Panc1 (cell line): Measurements from ENCODE around the gene TLCD5.

Experiments used
- SIN3A ChIP-seq: IDR thresholded peaks from 2 replicates; pipeline ENCODE4 v1.6.1; 2012; ENCODE audit warnings: low read depth, mild to moderate bottlenecking, low read length, moderate library complexity, borderline replicate concordance; ENCODE audit not compliant: insufficient read depth
- TF ChIP-seq, protein P1 (sequence below): fragments of 450-650 bp; IDR thresholded peaks from 2 replicates; pipeline ENCODE4 v1.5.1; 2017; ENCODE audit warnings: mild to moderate bottlenecking
- TF ChIP-seq, protein P2 (sequence below), 2 experiments: IDR thresholded peaks; 2 replicates each; pipeline ENCODE4 v1.6.1; 2011 to 2012; ENCODE audit warnings: low read depth in 2 of 2, control low read depth in 1 of 2, low read length in 1 of 2, mild to moderate bottlenecking in 1 of 2, moderate library complexity in 1 of 2; ENCODE audit not compliant: insufficient read depth in 1 of 2

GRCh38 chr11:120283124-120283523, 42.0 kb upstream of the TLCD5 start:
- TF ChIP-seq, protein P1, sequence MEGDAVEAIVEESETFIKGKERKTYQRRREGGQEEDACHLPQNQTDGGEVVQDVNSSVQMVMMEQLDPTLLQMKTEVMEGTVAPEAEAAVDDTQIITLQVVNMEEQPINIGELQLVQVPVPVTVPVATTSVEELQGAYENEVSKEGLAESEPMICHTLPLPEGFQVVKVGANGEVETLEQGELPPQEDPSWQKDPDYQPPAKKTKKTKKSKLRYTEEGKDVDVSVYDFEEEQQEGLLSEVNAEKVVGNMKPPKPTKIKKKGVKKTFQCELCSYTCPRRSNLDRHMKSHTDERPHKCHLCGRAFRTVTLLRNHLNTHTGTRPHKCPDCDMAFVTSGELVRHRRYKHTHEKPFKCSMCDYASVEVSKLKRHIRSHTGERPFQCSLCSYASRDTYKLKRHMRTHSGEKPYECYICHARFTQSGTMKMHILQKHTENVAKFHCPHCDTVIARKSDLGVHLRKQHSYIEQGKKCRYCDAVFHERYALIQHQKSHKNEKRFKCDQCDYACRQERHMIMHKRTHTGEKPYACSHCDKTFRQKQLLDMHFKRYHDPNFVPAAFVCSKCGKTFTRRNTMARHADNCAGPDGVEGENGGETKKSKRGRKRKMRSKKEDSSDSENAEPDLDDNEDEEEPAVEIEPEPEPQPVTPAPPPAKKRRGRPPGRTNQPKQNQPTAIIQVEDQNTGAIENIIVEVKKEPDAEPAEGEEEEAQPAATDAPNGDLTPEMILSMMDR = no peak
- TF ChIP-seq, protein P2, sequence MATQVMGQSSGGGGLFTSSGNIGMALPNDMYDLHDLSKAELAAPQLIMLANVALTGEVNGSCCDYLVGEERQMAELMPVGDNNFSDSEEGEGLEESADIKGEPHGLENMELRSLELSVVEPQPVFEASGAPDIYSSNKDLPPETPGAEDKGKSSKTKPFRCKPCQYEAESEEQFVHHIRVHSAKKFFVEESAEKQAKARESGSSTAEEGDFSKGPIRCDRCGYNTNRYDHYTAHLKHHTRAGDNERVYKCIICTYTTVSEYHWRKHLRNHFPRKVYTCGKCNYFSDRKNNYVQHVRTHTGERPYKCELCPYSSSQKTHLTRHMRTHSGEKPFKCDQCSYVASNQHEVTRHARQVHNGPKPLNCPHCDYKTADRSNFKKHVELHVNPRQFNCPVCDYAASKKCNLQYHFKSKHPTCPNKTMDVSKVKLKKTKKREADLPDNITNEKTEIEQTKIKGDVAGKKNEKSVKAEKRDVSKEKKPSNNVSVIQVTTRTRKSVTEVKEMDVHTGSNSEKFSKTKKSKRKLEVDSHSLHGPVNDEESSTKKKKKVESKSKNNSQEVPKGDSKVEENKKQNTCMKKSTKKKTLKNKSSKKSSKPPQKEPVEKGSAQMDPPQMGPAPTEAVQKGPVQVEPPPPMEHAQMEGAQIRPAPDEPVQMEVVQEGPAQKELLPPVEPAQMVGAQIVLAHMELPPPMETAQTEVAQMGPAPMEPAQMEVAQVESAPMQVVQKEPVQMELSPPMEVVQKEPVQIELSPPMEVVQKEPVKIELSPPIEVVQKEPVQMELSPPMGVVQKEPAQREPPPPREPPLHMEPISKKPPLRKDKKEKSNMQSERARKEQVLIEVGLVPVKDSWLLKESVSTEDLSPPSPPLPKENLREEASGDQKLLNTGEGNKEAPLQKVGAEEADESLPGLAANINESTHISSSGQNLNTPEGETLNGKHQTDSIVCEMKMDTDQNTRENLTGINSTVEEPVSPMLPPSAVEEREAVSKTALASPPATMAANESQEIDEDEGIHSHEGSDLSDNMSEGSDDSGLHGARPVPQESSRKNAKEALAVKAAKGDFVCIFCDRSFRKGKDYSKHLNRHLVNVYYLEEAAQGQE (IDR thresholded peaks at IDR 0.05; ENCODE audit: insufficient read depth in 1 of 2, low read depth in 2 of 2, low read length in 1 of 2) = no peak
- TF ChIP-seq SIN3A = no peak
